Right renal cortex interstitium (tissue), 3 donors: ENCODE results near the gene CCDC8. TPM values are rescaled to one million over a fixed set of nuclear protein-coding genes. Genes with fewer than 3 reads are reported as not detected.
A peak's percentile ranks its signal among the peaks of the same experiment; 100 is the strongest.
"Not testable (repeated sequence)": the region's sequence is repeated elsewhere in the genome, so short reads cannot be mapped to it uniquely, and the experiment has no call there.

ENCODE experiments used
- DNase-seq, 3 donors: peaks; one replicate each; pipeline ENCODE4 v3.0.0-alpha.2; 2013; ENCODE audit warnings: low read depth in 3 of 3, low spot score in 2 of 3
- polyA plus RNA-seq, 3 donors: library from polyadenylated mRNA; unstranded; fragments of 120-200 nt; gene quantifications; one replicate each; pipeline ENCODE4 v1.2.1, GENCODE V29; 2013; ENCODE audit not compliant: insufficient read length in 3 of 3

The CCDC8 gene
- polyA plus RNA-seq, 3 donors = 48.5 to 53.8 (median 52.8) TPM

- DNase-seq = no peak
These were observed 29.0 kb downstream of the CCDC8 start for GRCh38 chr19:46384396-46384795.

- DNase-seq = no peak
These were observed 29.5 kb downstream of the CCDC8 start for GRCh38 chr19:46383846-46384245.

GRCh38 chr19:46383171-46383815 lies 30.1 kb downstream of the CCDC8 start:
- DNase-seq = no peak

GRCh38 chr19:46381756-46382345 lies 31.5 kb downstream of the CCDC8 start:
- no peak for DNase-seq

GRCh38 chr19:46381346-46381745 lies 32.0 kb downstream of the CCDC8 start:
- DNase-seq = no peak

- DNase-seq = no peak
These were observed 32.7 kb downstream of the CCDC8 start for GRCh38 chr19:46380690-46381089.

GRCh38 chr19:46378268-46378667 lies 35.1 kb downstream of the CCDC8 start:
- no peak for DNase-seq

- no peak for DNase-seq
These were observed 36.9 kb downstream of the CCDC8 start for GRCh38 chr19:46376241-46377153.

- not testable (repeated sequence) for DNase-seq
These were observed 37.8 kb downstream of the CCDC8 start for GRCh38 chr19:46375476-46376067.

GRCh38 chr19:46374536-46375475 lies 38.6 kb downstream of the CCDC8 start:
- DNase-seq = no peak

- peak in 1 of 3 donors; percentile 18 for DNase-seq
These were observed 39.6 kb downstream of the CCDC8 start for GRCh38 chr19:46373491-46374359.

GRCh38 chr19:46372901-46373490 lies 40.4 kb downstream of the CCDC8 start:
- DNase-seq = no peak

- DNase-seq = no peak
These were observed 41.9 kb downstream of the CCDC8 start for GRCh38 chr19:46371371-46371901.

GRCh38 chr19:46369817-46370216 lies 43.5 kb downstream of the CCDC8 start:
- no peak for DNase-seq

GRCh38 chr19:46368116-46368515 lies 45.2 kb downstream of the CCDC8 start:
- DNase-seq = no peak

- peak in 1 of 3 donors; percentile 50 for DNase-seq
These were observed 45.9 kb downstream of the CCDC8 start for GRCh38 chr19:46367426-46367825.

- DNase-seq = no peak
These were observed 46.6 kb downstream of the CCDC8 start for GRCh38 chr19:46366620-46367292.

- no peak for DNase-seq
These were observed 47.8 kb downstream of the CCDC8 start for GRCh38 chr19:46365561-46365960.
